Stimulated activated CD8-positive, alpha-beta memory T cell treated with anti-CD3 and anti-CD28 coated beads, Interleukin-12 subunit alpha, Interleukin-12 subunit beta, amount 100 ng/mL, for 1 hour (primary cell): ENCODE measurements around the gene SUPT16H.
"Not testable (repeated sequence)": the region's sequence is repeated elsewhere in the genome, so short reads cannot be mapped to it uniquely, and the experiment has no call there.

ENCODE experiments used
- DNase-seq: peaks from one replicate; pipeline ENCODE4 v3.0.0-alpha.2; 2020; ENCODE audit warnings: low read depth

Gene SUPT16H

DNA sequence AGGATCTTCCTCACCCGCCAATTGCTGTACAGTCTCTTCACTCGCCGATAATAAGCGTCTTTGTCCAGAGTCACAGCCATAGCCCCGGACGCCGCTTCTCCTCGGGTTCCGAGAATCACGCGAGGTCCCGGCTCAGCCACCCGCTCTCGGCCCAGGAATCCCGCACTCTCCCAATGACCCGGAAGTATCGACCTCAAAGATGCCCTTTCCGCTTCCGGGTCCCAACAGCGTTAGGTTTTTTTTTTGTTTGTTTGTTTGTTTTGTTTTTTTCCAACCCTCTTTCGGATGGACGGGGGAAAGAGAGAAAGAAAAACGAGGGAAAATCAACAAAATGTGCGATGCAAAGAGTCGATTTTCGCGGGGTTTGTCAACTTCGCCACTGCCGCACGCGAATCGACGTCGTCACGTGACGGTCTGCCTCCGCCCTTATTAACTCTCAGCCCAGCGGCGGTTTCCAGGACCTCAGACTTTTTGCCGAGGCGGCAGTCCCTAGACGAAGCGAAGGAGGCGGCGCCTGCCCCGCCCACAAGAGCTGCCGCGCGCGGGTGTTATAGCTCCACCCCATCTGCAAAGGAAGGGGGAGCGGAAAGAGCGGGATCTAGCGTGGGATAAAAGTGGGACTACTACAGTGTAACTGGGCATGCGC lies at the start of gene SUPT16H:
Gene SUPT16H (minus strand): TSS at position 172 of the 646 bp plus-strand sequence. CDS start 92 bp downstream, at position 80.
- DNase-seq: peak; percentile 89

- no peak for DNase-seq
These were observed 47.3 kb upstream of the SUPT16H start for GRCh38 chr14:21431126-21431525.

- no peak for DNase-seq
These were observed 45.1 kb upstream of the SUPT16H start for GRCh38 chr14:21428930-21429329.

DNA sequence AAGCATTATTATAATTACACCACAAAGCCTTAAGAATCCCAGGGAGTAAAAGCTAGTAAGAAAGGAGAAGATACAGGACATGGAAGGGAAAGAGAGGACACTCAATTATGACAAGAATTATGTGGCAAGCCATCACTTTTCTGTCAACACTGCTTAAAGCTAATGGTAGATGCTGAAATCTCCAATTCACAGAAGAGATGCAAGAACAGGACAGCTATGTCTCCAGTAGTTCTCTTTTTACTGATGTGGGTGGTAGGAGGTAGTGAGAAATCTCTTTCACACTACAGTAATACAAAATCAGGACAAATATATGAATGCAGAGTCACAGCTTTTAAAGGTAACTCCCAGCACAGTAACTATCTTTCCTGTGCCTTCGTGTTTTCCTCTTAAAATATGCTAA lies 42.9 kb upstream of the SUPT16H start:
- DNase-seq: no peak

GRCh38 chr14:21419528-21419927 lies 35.7 kb upstream of the SUPT16H start:
- DNase-seq: no peak

DNA sequence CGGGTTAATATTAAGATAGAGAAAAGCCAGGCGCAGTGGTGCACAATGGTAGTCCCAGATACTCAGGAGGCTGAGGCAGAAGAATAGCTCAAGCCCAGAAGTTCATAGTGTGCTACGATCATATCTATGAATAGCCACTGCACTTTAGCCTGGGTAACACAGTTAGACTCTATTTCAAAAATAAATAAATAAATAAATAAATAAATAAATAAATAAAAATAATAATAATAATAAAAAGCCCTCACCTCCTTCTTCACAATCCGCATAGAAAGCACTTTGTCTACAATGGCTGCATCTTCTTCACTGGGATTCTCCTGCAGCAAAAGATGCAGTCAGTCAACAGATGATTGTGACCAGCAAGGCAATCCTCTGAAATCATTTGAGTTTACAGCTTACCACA lies 31.5 kb upstream of the SUPT16H start:
- no peak for DNase-seq

DNA sequence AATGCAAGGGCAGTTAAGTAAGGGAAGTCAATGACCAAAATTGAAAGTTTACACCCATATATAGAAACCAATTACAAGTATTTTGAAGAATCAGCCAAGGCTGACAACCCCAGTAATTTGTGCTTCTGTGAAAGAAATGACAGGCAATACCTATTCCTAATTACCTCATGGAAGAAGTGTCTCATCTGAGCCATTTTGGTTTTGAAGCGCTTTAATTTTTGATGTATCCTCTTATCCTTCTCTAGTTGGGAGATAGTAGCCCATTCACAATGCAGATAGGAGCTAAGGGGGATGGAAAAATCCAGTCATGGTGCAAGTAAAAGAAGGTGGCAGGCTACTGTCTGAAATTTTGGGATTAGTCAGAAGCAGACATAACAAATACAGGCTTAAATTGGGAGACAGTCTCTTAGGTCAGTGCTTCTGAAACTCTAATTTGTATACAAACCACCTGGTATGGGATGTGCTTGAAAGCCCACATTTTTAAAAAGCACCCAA lies 30.4 kb upstream of the SUPT16H start:
- DNase-seq: no peak

DNA sequence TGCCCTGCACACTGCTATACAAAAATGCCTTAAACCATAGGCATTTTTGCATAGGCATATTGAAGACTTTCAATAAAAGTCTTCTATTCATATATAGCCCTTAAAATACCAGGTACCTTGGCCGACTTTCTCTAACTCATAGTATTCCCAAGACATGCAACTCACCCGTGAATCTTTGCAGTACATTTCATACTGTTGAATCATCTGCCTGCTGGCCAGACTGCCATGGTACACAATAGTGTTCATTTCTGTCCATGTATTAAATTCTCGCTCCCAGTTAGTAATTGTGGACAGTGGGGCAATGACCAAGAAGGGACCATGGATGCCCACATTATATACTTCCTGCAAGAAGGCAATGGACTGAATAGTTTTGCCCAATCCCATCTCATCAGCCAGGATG lies 24.3 kb upstream of the SUPT16H start:
- no peak for DNase-seq

DNA sequence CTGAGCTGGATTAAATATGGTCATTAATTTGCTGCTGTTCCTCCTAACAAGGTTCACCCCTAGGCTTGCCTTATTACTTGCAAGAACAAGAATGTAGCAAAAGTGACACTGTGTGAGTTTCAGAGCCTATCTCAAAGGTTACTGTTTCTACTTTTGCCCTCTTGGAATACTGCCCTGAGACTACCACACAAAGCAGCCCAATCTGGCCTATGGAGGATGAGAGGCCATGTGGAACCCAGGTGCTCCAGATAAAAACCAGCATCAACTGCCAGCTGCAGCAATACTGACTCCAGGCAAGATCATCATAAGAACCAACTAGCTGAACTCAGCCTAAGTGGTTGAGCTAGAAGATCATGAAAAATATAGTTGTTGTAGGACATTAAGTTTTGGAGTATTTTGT lies 22.4 kb upstream of the SUPT16H start:
- DNase-seq: no peak

GRCh38 chr14:21405097-21405496 lies 21.3 kb upstream of the SUPT16H start:
- no peak for DNase-seq

DNA sequence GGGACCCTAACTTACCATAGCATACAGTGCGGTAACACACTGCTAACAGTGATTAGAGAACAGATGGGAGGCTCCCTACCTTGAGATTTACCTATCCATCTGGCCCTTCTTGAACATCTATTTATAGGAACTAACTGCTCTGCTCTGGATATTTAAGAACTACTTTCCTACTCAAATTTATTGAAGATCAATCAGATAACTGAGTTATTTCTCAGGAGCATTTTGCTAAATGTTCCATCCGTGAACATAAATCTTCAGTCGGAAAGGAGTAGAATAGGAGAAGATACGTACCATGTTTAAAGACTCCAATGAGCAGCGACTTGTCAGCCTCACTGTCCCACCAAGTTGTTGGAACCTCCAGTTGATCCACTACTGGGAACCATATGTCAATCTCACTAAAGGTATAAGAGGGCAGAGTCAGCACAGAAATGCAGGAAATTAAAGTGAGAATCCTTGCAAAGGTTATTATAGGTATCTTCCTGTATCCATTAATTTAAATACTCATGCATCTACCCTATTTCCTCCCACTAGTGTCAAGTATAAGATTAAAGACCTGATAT lies 15.6 kb upstream of the SUPT16H start:
- DNase-seq: no peak

DNA sequence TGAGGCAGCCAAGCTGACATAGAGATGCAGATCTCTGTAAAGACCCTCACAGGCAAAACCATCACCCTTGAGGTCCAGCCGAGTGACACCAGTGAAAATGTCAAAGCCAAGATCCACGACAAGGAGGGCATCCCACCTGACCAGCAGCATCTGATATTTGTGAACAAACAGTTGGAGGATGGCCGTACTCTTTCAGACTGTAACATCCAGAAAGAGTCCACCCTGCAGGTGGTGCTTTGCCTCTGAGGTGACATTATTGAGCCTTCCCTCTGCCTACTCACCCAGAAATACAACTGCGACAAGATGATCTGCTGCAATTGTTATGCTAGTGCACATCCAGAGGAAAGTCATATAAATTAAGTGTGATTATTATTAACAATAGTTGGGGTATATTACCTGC lies 15.1 kb upstream of the SUPT16H start:
- no peak for DNase-seq

DNA sequence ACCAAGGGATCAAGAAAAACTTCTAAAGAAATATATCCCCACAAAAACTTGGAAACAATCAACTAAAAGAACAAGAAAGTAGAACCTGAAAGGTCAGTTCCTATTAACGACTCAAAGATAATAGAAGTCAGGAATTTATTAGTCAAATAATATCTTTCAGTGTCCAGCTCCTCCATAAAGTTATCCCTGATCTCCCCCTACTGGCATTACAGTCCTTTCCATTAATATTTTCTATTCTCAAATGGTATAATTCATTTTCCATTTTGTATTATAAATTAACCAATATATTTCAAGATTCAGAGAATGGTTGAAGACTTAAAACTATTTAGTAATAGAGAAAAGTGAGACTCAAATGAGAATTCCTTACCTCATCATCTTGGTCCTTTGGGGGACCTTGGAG lies 11.6 kb upstream of the SUPT16H start:
- no peak for DNase-seq

DNA sequence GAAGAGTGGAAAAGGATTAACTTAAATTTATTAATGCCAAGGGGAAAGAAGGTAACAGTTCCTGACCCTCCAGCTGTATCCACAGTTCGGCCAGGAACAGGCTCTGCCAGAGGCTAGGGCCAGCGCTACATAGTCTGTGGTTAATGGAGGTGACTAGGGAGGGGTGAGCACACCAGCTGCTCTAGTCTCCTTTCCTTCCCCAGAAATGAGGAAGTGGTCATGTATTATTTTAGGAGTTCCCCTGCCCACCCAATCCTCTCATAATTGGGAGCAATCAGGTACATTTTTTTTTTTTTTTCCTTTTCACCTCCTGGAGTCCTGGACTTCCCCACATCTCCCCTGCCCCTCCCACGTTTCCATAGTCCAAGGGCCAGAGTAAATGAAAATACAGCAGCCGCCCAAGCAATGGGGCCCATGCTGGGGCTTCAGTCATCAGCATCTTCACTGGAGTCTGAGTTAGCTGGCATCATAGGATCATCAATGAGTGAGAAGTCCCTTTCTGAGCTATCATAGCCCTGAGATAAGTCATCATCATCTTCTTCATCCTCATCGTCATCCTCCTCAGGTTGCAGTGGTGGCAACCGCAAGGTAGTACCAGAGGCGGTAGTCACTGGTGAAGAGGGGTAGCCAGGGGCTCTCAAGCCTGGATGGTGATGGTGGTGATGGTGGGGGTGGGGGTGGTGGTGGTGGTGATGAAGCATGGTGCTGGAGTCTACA lies 1.5 kb upstream of the SUPT16H start:
- no peak for DNase-seq

GRCh38 chr14:21384494-21384851 lies 654 bp upstream of the SUPT16H start:
- DNase-seq: no peak

GRCh38 chr14:21382886-21383847 lies 652 bp downstream of the SUPT16H start:
- no peak for DNase-seq

GRCh38 chr14:21382095-21382494 lies 1.7 kb downstream of the SUPT16H start:
- DNase-seq: no peak

DNA sequence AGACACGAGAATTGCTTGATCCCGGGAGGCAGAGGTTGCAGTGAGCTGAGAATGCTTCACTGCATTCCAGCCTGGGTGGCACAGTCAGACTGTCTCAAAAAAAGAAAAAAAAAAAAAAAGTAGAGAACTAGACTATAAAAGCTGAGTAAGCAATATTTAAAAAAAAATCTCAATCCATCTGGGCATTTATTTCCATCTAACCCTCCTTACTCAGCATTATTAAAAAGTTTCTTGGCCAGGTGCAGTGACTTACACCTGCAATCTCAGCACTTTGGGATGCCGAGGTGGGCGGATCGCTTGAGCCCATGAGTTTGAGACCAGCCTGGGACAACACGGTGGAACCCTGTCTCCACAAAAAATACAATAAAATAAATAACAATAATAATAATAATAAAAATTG lies 4.5 kb downstream of the SUPT16H start:
- no peak for DNase-seq

GRCh38 chr14:21373980-21374379 lies 9.8 kb downstream of the SUPT16H start:
- no peak for DNase-seq

DNA sequence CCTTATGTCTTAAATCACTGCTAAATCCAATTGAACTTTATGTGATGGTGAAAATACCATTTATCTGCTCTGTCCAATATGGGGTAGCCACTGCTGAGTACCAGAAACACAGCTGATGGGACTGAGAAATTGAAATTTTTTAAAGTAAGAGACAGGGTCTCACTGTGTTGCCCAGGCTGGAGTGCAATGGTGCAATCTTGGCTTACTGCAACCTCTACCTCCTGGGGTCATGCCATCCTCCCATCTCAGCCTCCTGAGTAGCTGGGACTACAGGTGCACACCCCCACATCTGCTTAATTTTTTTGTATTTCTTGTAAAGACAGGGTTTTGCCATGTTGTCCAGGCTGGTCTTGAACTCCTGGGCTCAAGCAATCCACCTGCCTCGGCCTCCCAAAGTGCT lies 11.0 kb downstream of the SUPT16H start:
- DNase-seq: not testable (repeated sequence)

DNA sequence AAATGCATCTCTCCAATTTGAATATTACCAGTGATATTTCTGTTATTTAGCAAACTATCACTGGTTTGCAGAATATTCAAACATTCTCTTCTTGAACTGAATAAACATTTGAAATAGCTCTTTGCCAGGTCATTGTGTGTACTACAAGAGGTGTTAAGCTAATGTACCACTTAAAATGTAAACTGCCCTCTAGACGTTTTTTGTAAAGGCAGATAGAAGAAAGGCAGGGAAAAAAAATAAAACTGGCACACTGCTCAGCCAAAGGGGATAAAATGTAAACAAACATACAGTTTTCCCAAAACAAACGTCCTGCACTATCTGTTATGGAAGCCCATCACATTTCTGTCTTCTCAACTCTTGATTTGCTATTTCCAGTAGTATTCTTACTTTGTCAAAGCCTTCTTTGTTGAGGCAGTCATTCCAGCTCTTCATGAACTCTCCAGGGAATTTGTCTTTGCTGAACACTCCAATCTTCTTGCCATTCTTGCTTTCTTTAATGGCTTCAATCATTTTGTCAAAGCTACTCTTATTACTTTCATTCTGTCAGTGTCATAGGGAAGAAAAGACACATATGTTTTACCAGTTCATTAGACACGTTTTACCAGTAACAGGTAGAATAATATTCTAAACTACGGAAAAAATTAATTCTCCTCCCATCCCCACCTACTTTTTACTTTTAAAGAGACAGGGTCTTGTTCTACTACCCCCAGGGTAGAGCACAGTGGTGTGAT lies 13.7 kb downstream of the SUPT16H start:
- no peak for DNase-seq
